Measurements from ENCODE around the gene UPB1.
A peak's percentile ranks its signal among the peaks of the same experiment; 100 is the strongest.
"Not testable (repeated sequence)": the region's sequence is repeated elsewhere in the genome, so short reads cannot be mapped to it uniquely, and the experiment has no call there.

The UPB1 gene

GRCh38 chr22:24482998-24483397, 12.1 kb upstream of the UPB1 start:
- no peak for DNase-seq

GRCh38 chr22:24483976-24484545, 11.1 kb upstream of the UPB1 start:
- peak; percentile 40 for DNase-seq

GRCh38 chr22:24485170-24485569, 10.0 kb upstream of the UPB1 start:
- no peak for DNase-seq

- peak; percentile 29 for DNase-seq
Observed at GRCh38 chr22:24485608-24486007, 9.5 kb upstream of the UPB1 start.

GRCh38 chr22:24486501-24486921, 8.6 kb upstream of the UPB1 start:
- DNase-seq, result no peak

- DNase-seq, result no peak
Observed at GRCh38 chr22:24489011-24489410, 6.1 kb upstream of the UPB1 start.

- not testable (repeated sequence) for DNase-seq
Observed at GRCh38 chr22:24489434-24489833, 5.7 kb upstream of the UPB1 start.

- DNase-seq, result no peak
Observed at GRCh38 chr22:24492391-24492790, 2.7 kb upstream of the UPB1 start.

GRCh38 chr22:24494167-24494527, 985 bp upstream of the UPB1 start:
- DNase-seq, result no peak

- no peak for DNase-seq
Observed at GRCh38 chr22:24495365-24495675, 188 bp downstream of the UPB1 start.

GRCh38 chr22:24496234-24496633, 1.1 kb downstream of the UPB1 start:
- DNase-seq, result no peak

GRCh38 chr22:24496661-24497060, 1.5 kb downstream of the UPB1 start:
- DNase-seq, result peak; percentile 60

GRCh38 chr22:24497841-24498258, 2.7 kb downstream of the UPB1 start:
- no peak for DNase-seq

GRCh38 chr22:24498824-24499223, 3.7 kb downstream of the UPB1 start:
- no peak for DNase-seq

GRCh38 chr22:24499706-24500276, 4.7 kb downstream of the UPB1 start:
- no peak for DNase-seq

- DNase-seq, result no peak
Observed at GRCh38 chr22:24500277-24500820, 5.2 kb downstream of the UPB1 start.

- DNase-seq, result peak; percentile 18
Observed at GRCh38 chr22:24501301-24502005, 6.3 kb downstream of the UPB1 start.

GRCh38 chr22:24502034-24502433, 6.9 kb downstream of the UPB1 start:
- no peak for DNase-seq

GRCh38 chr22:24502541-24502940, 7.4 kb downstream of the UPB1 start:
- DNase-seq, result no peak

- DNase-seq, result peak; percentile 75
Observed at GRCh38 chr22:24503137-24503842, 8.2 kb downstream of the UPB1 start.

- no peak for DNase-seq
Observed at GRCh38 chr22:24503843-24504338, 8.8 kb downstream of the UPB1 start.

GRCh38 chr22:24504540-24504939, 9.4 kb downstream of the UPB1 start:
- no peak for DNase-seq

GRCh38 chr22:24504956-24505736, 10.0 kb downstream of the UPB1 start:
- DNase-seq, result peak; percentile 94

All from NCI-H69 (cell line).